ENCODE results near the gene AFG3L2.
A peak's percentile ranks its signal among the peaks of the same experiment; 100 is the strongest.

The AFG3L2 gene

GRCh38 chr18:12325726-12326245 lies 51.2 kb downstream of the AFG3L2 start:
- no peak for DNase-seq (ENCODE audit: low spot score)

GRCh38 chr18:12324991-12325725 lies 51.9 kb downstream of the AFG3L2 start:
- no peak for DNase-seq (ENCODE audit: low spot score)

- no peak for DNase-seq (ENCODE audit: low spot score)
Observed at GRCh38 chr18:12321333-12321732, 55.7 kb downstream of the AFG3L2 start.

GRCh38 chr18:12318857-12319256 lies 58.2 kb downstream of the AFG3L2 start:
- DNase-seq (ENCODE audit: low spot score), result no peak

GRCh38 chr18:12318334-12318697 lies 58.7 kb downstream of the AFG3L2 start:
- no peak for DNase-seq (ENCODE audit: low spot score)

GRCh38 chr18:12317664-12318333 lies 59.2 kb downstream of the AFG3L2 start:
- DNase-seq (ENCODE audit: low spot score), result no peak

GRCh38 chr18:12315911-12316310 lies 61.1 kb downstream of the AFG3L2 start:
- no peak for DNase-seq (ENCODE audit: low spot score)

GRCh38 chr18:12315490-12315889 lies 61.5 kb downstream of the AFG3L2 start:
- no peak for DNase-seq (ENCODE audit: low spot score)

GRCh38 chr18:12314591-12315305 lies 62.3 kb downstream of the AFG3L2 start:
- no peak for DNase-seq (ENCODE audit: low spot score)

- no peak for DNase-seq (ENCODE audit: low spot score)
Observed at GRCh38 chr18:12313530-12314245, 63.3 kb downstream of the AFG3L2 start.

GRCh38 chr18:12312976-12313375 lies 64.1 kb downstream of the AFG3L2 start:
- DNase-seq (ENCODE audit: low spot score), result no peak

GRCh38 chr18:12310762-12311161 lies 66.3 kb downstream of the AFG3L2 start:
- DNase-seq (ENCODE audit: low spot score), result no peak

GRCh38 chr18:12309683-12310198 lies 67.3 kb downstream of the AFG3L2 start:
- DNase-seq (ENCODE audit: low spot score), result no peak

- DNase-seq (ENCODE audit: low spot score), result peak; percentile 91
Observed at GRCh38 chr18:12308386-12309100, 68.5 kb downstream of the AFG3L2 start.

- DNase-seq (ENCODE audit: low spot score), result peak; percentile 89
Observed at GRCh38 chr18:12307701-12308385, 69.2 kb downstream of the AFG3L2 start, which contains the start of gene TUBB6. TUBB6 (plus strand) TSS chr18:12308241; CDS start chr18:12308293, 52 bp downstream.

GRCh38 chr18:12306752-12307700 lies 70.0 kb downstream of the AFG3L2 start:
- DNase-seq (ENCODE audit: low spot score), result peak; percentile 83

- no peak for DNase-seq (ENCODE audit: low spot score)
Observed at GRCh38 chr18:12305930-12306629, 70.9 kb downstream of the AFG3L2 start.

- DNase-seq (ENCODE audit: low spot score), result no peak
Observed at GRCh38 chr18:12305211-12305610, 71.8 kb downstream of the AFG3L2 start.

All from left forelimb (tissue), 1 donor.